Dermis blood vessel endothelial cell (primary cell): ENCODE measurements around the gene SNW1. TPM values are rescaled to one million over a fixed set of nuclear protein-coding genes. Genes with fewer than 3 reads are reported as not detected.
"Not testable (repeated sequence)": the region's sequence is repeated elsewhere in the genome, so short reads cannot be mapped to it uniquely, and the experiment has no call there.

Experiments
- DNase-seq: peaks from one replicate; pipeline ENCODE4 v3.0.0; 2010
- total RNA-seq: library from RNA; depleted of rRNA; stranded (reverse); fragments of >200 nt; gene quantifications from 2 replicates; pipeline ENCODE4 v1.2.3, GENCODE V29; 2014

The SNW1 gene
- total RNA-seq, 1 donor from 2014 or later: 53.6 TPM

- not testable (repeated sequence) for DNase-seq
These were observed 13.5 kb downstream of the SNW1 start for GRCh38 chr14:77747425-77747824.

- DNase-seq: no peak
These were observed 14.8 kb downstream of the SNW1 start for GRCh38 chr14:77746064-77746702.

GRCh38 chr14:77741438-77741837 is 19.5 kb downstream of the SNW1 start:
- no peak for DNase-seq

- DNase-seq: peak; percentile 93
These were observed 22.3 kb downstream of the SNW1 start for GRCh38 chr14:77738559-77739250.

GRCh38 chr14:77730976-77731497 is 29.9 kb downstream of the SNW1 start:
- DNase-seq: no peak

- DNase-seq: no peak
These were observed 38.7 kb downstream of the SNW1 start for GRCh38 chr14:77722301-77722700.

- no peak for DNase-seq
These were observed 39.5 kb downstream of the SNW1 start for GRCh38 chr14:77721437-77721836.

GRCh38 chr14:77717608-77718305 is 43.2 kb downstream of the SNW1 start:
- no peak for DNase-seq

GRCh38 chr14:77714926-77715325 is 46.0 kb downstream of the SNW1 start:
- DNase-seq: no peak

- DNase-seq: no peak
These were observed 50.6 kb downstream of the SNW1 start for GRCh38 chr14:77710364-77710763.

- no peak for DNase-seq
These were observed 51.5 kb downstream of the SNW1 start for GRCh38 chr14:77709412-77709811.

- no peak for DNase-seq
These were observed 52.2 kb downstream of the SNW1 start for GRCh38 chr14:77708749-77709148.

GRCh38 chr14:77707724-77708408 is 53.1 kb downstream of the SNW1 start, which contains the start of the genes ALKBH1 and SLIRP:
TSS of gene ALKBH1 (minus strand) at chr14:77708023. CDS start at chr14:77708004, 19 bp downstream.
TSS of gene SLIRP (plus strand) at chr14:77708103. CDS start at chr14:77708112, 9 bp downstream.
- DNase-seq: peak; percentile 87

GRCh38 chr14:77707355-77707723 is 53.6 kb downstream of the SNW1 start:
- peak; percentile 62 for DNase-seq

GRCh38 chr14:77691259-77691658 is 69.7 kb downstream of the SNW1 start:
- peak; percentile 8 for DNase-seq

- peak; percentile 10 for DNase-seq
These were observed 78.8 kb downstream of the SNW1 start for GRCh38 chr14:77682158-77682553.

GRCh38 chr14:77681196-77682157 is 79.5 kb downstream of the SNW1 start:
- peak; percentile 14 for DNase-seq

GRCh38 chr14:77674931-77675330 is 86.0 kb downstream of the SNW1 start:
- DNase-seq: no peak

GRCh38 chr14:77673193-77673592 is 87.8 kb downstream of the SNW1 start:
- no peak for DNase-seq
